PC-3 (cell line): ENCODE measurements around the gene MET. TPM values are rescaled to one million over a fixed set of nuclear protein-coding genes. Genes with fewer than 3 reads are reported as not detected.
A peak's percentile ranks its signal among the peaks of the same experiment; 100 is the strongest.

Experiments
- ATAC-seq: fragments of 200-7000 bp; cut with Tn5 transposase; 2 replicates; pipeline ENCODE4 v1.9.1; 2020; ENCODE audit warnings: mild to moderate bottlenecking, moderate library complexity
- BruUV-seq: library from RNA; stranded (reverse); fragments of 400-500 nt; replicated peaks from 2 replicates; lab custom pipeline; 2021; lab: Mats Ljungman, UMichigan
- CTCF ChIA-PET: fragments of 300-600 bp; sonication (Branson Sonifier 250); formaldehyde crosslinking; loops from one replicate; lab custom pipeline; 2022; ENCODE audit warnings: antibody characterized with exemption; lab: Charles Lee
- POLR2A ChIA-PET: fragments of 300-600 bp; sonication (Branson Sonifier 250); formaldehyde crosslinking; loops from one replicate; lab custom pipeline; 2022; ENCODE audit warnings: antibody characterized with exemption; ENCODE audit not compliant: unreplicated experiment; lab: Charles Lee
- DNase-seq: peaks from one replicate; pipeline ENCODE4 v3.0.0-alpha.2; 2015
- H2AFZ ChIP-seq: fragments of 300-600 bp; sonication (generic); 2 replicates; pipeline ENCODE4 v1.6.0; 2016; ENCODE audit warnings: antibody characterized with exemption, low read length
- H3F3A ChIP-seq: fragments of 300-600 bp; sonication (generic); one replicate; pipeline ENCODE4 v1.6.0; 2017; ENCODE audit warnings: antibody characterized with exemption, low read length, control low read depth, mild to moderate bottlenecking; ENCODE audit not compliant: unreplicated experiment
- H3K27ac ChIP-seq: fragments of 300-600 bp; sonication (generic); 2 replicates; pipeline ENCODE4 v1.5.1; 2016; ENCODE audit warnings: mild to moderate bottlenecking, low read length
- H3K27me3 ChIP-seq: fragments of 300-600 bp; sonication (generic); 2 replicates; pipeline ENCODE4 v1.6.1; 2016; ENCODE audit warnings: low read length, mixed read lengths
- H3K36me3 ChIP-seq: fragments of 300-600 bp; sonication (generic); 2 replicates; pipeline ENCODE4 v1.6.1; 2016; ENCODE audit warnings: low read depth, mixed run types, low read length, mixed read lengths
- H3K4me1 ChIP-seq: fragments of 300-600 bp; sonication (generic); 2 replicates; pipeline ENCODE4 v1.5.1; 2016; ENCODE audit warnings: low read length; ENCODE audit not compliant: insufficient read depth
- H3K4me2 ChIP-seq: fragments of 300-600 bp; sonication (generic); 2 replicates; pipeline ENCODE4 v1.6.0; 2016; ENCODE audit warnings: low read length
- H3K4me3 ChIP-seq: fragments of 300-600 bp; sonication (generic); 2 replicates; pipeline ENCODE4 v1.5.1; 2016; ENCODE audit warnings: mild to moderate bottlenecking, low read length, mixed read lengths
- H3K79me2 ChIP-seq: fragments of 300-600 bp; sonication (generic); 2 replicates; pipeline ENCODE4 v1.6.1; 2017; ENCODE audit warnings: low read length, mixed read lengths
- H3K9ac ChIP-seq: fragments of 300-600 bp; sonication (generic); 2 replicates; pipeline ENCODE4 v1.6.0; 2016; ENCODE audit warnings: mild to moderate bottlenecking, low read length
- H3K9me2 ChIP-seq: fragments of 300-600 bp; sonication (generic); replicated peaks from 2 replicates; pipeline ENCODE4 v1.6.1; 2016; ENCODE audit warnings: mixed run types, low read length, mixed read lengths
- H3K9me3 ChIP-seq: fragments of 300-600 bp; sonication (generic); 2 replicates; pipeline ENCODE4 v1.6.1; 2016; ENCODE audit warnings: low read length, mixed read lengths
- H4K20me1 ChIP-seq: fragments of 300-600 bp; sonication (generic); 2 replicates; pipeline ENCODE4 v1.6.1; 2016; ENCODE audit warnings: low read length, mixed read lengths
- EZH2 ChIP-seq: fragments of 300-600 bp; sonication (generic); IDR thresholded peaks from one replicate; pipeline ENCODE4 v1.6.1; 2017; ENCODE audit warnings: antibody characterized with exemption, mild to moderate bottlenecking, low read length; ENCODE audit not compliant: unreplicated experiment
- EZH2phosphoT487 ChIP-seq: fragments of 300-600 bp; sonication (generic); IDR thresholded peaks from 2 replicates; pipeline ENCODE4 v1.6.1; 2018; ENCODE audit warnings: mild to moderate bottlenecking, antibody characterized with exemption, low read length, borderline replicate concordance
- intact Hi-C: fragments of 100-400 bp; cut with micrococcal nuclease; formaldehyde crosslinking; loops from 2 replicates; pipeline ENCODE4 v1.9.0; 2023
- total RNA-seq: library from RNA; depleted of rRNA; stranded (reverse); fragments of >200 nt; gene quantifications from 2 replicates; pipeline ENCODE4 v1.2.3, GENCODE V29; 2014
- TF ChIP-seq, protein P1 (sequence below): fragments of 300-600 bp; sonication (generic); conservative IDR thresholded peaks from 2 replicates; pipeline ENCODE4 v1.5.1; 2017; ENCODE audit warnings: antibody characterized with exemption, low read depth, mild to moderate bottlenecking, low read length

Gene MET
- total RNA-seq, 1 experiment from 2014 or later = 118 TPM

DNA sequence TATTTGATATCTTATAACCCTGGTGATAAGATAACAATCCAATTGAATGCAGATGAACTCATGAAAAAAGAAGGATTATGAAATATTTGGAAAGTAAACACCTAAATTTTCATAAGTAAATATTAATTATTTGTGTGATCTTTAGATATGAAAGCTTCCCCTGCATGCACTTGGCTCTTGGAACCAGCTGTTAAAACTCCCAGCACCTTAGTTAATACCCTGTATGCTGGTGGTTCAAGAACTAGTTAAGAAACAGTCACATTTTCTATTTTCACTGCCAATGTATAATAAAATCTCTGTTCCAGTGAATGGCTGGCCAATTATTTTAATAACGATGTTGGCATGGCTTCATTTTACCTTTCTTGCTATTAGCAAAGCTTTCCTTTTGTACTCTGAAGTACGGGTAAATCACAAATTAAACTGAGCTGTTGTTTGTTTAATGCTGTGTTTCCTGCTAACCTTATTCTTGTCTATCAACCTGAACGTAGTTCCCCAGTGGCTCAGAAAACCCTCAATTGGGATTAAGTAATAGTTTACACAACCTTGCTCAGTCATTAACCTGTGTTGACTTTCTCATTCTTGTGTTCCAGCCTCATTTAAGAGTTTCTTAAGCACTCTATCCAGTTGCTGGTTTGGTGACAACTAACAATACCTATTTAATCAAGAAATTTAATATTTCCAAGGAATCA lies 38.9 kb downstream of the MET start:
- Histone ChIP-seq H3K4me3 (peak overlapping the region; percentile 37), H3K79me2 (peaks cover 98% of the 10 kb centered on the region), H2AFZ (no peak overlapping the region), H3K9me2 (no peaks in the 10 kb centered on the region), H4K20me1 (0 out of 2 replicates have a peak, but pooled peaks cover 4% of the 10 kb centered on the region), H3K4me2 (peak overlapping the region; percentile 72), H3K4me1 (peaks cover 77% of the 10 kb centered on the region), H3K27me3 (no peaks in the 10 kb centered on the region), H3K9ac (peak overlapping the region; percentile 30; the same call in 1 of the 2 replicates), H3F3A (no peaks in the 10 kb centered on the region), H3K27ac (peak overlapping the region; percentile 75), H3K36me3 (peaks cover 11% of the 10 kb centered on the region; the same call in 1 of the 2 replicates), H3K9me3 (no peaks in the 10 kb centered on the region)
- intact Hi-C loops = loop anchor here (1.0 to 2.0 kb wide), 3 partner anchors 19 to 66 kb away; partner anchors contain the start of gene MET
- no TSS peak for BruUV-seq
- DNase-seq (peak; percentile 86), ATAC-seq (peak; percentile 70)
- no peak for TF ChIP-seq EZH2
- TF ChIP-seq, protein P1, sequence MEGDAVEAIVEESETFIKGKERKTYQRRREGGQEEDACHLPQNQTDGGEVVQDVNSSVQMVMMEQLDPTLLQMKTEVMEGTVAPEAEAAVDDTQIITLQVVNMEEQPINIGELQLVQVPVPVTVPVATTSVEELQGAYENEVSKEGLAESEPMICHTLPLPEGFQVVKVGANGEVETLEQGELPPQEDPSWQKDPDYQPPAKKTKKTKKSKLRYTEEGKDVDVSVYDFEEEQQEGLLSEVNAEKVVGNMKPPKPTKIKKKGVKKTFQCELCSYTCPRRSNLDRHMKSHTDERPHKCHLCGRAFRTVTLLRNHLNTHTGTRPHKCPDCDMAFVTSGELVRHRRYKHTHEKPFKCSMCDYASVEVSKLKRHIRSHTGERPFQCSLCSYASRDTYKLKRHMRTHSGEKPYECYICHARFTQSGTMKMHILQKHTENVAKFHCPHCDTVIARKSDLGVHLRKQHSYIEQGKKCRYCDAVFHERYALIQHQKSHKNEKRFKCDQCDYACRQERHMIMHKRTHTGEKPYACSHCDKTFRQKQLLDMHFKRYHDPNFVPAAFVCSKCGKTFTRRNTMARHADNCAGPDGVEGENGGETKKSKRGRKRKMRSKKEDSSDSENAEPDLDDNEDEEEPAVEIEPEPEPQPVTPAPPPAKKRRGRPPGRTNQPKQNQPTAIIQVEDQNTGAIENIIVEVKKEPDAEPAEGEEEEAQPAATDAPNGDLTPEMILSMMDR = no peak
- TF ChIP-seq EZH2phosphoT487 = no peak
- POLR2A ChIA-PET = interaction anchor here (0.6 kb wide), 1 partner anchor 203 kb away, joined by 5 read pairs; no protein-coding TSS in a partner anchor
- CTCF ChIA-PET = no interaction called here

GRCh38 chr7:116711790-116712189 lies 39.8 kb downstream of the MET start:
- TF ChIP-seq EZH2phosphoT487 (no peak), EZH2 (no peak)
- TF ChIP-seq, protein P1 = no peak
- Histone ChIP-seq H3K36me3 (peaks cover 8% of the 10 kb centered on the region; the same call in 1 of the 2 replicates), H3K9me2 (no peaks in the 10 kb centered on the region), H3K4me2 (peak overlapping the region; percentile 72), H3K4me3 (no peak overlapping the region), H3F3A (no peaks in the 10 kb centered on the region), H3K27ac (peak overlapping the region; percentile 75), H3K4me1 (peaks cover 75% of the 10 kb centered on the region), H4K20me1 (0 out of 2 replicates have a peak, but pooled peaks cover 4% of the 10 kb centered on the region), H3K9me3 (no peaks in the 10 kb centered on the region), H3K79me2 (peaks cover 94% of the 10 kb centered on the region), H2AFZ (no peak overlapping the region), H3K9ac (no peak overlapping the region), H3K27me3 (no peaks in the 10 kb centered on the region)
- BruUV-seq = no TSS peak
- no peak for DNase-seq
- ATAC-seq = no peak
- intact Hi-C loops = loop anchor here (1.0 to 2.0 kb wide), 3 partner anchors 19 to 65 kb away; partner anchors contain the start of gene MET
- ChIA-PET CTCF (no interaction called here), POLR2A (interaction anchor here (0.6 kb wide), 1 partner anchor 204 kb away, joined by 5 read pairs; no protein-coding TSS in a partner anchor)
